ENCODE data around the gene TBR1. TPM values are rescaled to one million over a fixed set of nuclear protein-coding genes. Genes with fewer than 3 reads are reported as not detected.

Gene TBR1
- total and polyA plus RNA-seq, 4 donors = under 0.01 TPM; not detected in 3

- Histone ChIP-seq H3K4me1 (ENCODE audit: control insufficient read depth in 4 of 4, insufficient read depth in 4 of 4, low read length in 3 of 4) (peaks cover 0 to 3% (median 2%) of the 10 kb centered on the region in 4 donors), H3K4me3 (ENCODE audit: low read depth in 1 of 3, low read length in 3 of 3) (no peak overlapping the region), H3K36me3 (ENCODE audit: control insufficient read depth in 4 of 4, insufficient read depth in 3 of 4, low read depth in 1 of 4, low read length in 3 of 4) (no peaks in the 10 kb centered on the region), H3K27me3 (ENCODE audit: control insufficient read depth in 4 of 4, insufficient read depth in 4 of 4, low read length in 3 of 4) (peaks cover 5 to 25% (median 17%) of the 10 kb centered on the region in 4 donors), H3K27ac (ENCODE audit: low read depth in 1 of 2, low read length in 2 of 2) (no peak overlapping the region), H3K9ac (ENCODE audit: low read depth in 1 of 2, low read length in 2 of 2) (no peak overlapping the region), H3K9me3 (ENCODE audit: control insufficient read depth in 4 of 4, low read length in 3 of 4) (peaks cover 0 to 8% (median 2%) of the 10 kb centered on the region in 4 donors)
- TF ChIP-seq NR2F2 (IDR thresholded peaks at IDR 0.05) (no peak), RAD21 (IDR thresholded peaks at IDR 0.05) (no peak), CTCF (IDR thresholded peaks at IDR 0.05; ENCODE audit: low read depth, low read length, missing input control) (no peak), YY1 (IDR thresholded peaks at IDR 0.05) (no peak), FOXA1 (IDR thresholded peaks at IDR 0.05) (no peak), TAF1 (conservative IDR thresholded peaks at IDR 0.05) (no peak), GABPA (IDR thresholded peaks at IDR 0.05 in 1 of 2, conservative IDR thresholded peaks at IDR 0.05 in 1 of 2) (no peak), ATF3 (IDR thresholded peaks at IDR 0.05) (no peak), HNF4G (IDR thresholded peaks at IDR 0.05) (no peak), FOXA2 (IDR thresholded peaks at IDR 0.05) (no peak), RXRA (IDR thresholded peaks at IDR 0.05) (no peak)
- TF ChIP-seq, protein P1, sequence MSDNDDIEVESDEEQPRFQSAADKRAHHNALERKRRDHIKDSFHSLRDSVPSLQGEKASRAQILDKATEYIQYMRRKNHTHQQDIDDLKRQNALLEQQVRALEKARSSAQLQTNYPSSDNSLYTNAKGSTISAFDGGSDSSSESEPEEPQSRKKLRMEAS (IDR thresholded peaks at IDR 0.05) = no peak
- TF ChIP-seq, protein P2, sequence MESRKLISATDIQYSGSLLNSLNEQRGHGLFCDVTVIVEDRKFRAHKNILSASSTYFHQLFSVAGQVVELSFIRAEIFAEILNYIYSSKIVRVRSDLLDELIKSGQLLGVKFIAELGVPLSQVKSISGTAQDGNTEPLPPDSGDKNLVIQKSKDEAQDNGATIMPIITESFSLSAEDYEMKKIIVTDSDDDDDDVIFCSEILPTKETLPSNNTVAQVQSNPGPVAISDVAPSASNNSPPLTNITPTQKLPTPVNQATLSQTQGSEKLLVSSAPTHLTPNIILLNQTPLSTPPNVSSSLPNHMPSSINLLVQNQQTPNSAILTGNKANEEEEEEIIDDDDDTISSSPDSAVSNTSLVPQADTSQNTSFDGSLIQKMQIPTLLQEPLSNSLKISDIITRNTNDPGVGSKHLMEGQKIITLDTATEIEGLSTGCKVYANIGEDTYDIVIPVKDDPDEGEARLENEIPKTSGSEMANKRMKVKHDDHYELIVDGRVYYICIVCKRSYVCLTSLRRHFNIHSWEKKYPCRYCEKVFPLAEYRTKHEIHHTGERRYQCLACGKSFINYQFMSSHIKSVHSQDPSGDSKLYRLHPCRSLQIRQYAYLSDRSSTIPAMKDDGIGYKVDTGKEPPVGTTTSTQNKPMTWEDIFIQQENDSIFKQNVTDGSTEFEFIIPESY (IDR thresholded peaks at IDR 0.05) = no peak
- DNase-seq (ENCODE audit: low spot score) = no peak
- 72% methylated on average over 2 of the region's 2 CpGs for WGBS
Observed at GRCh38 chr2:161430386-161430785, 14.3 kb downstream of the TBR1 start.

DNA sequence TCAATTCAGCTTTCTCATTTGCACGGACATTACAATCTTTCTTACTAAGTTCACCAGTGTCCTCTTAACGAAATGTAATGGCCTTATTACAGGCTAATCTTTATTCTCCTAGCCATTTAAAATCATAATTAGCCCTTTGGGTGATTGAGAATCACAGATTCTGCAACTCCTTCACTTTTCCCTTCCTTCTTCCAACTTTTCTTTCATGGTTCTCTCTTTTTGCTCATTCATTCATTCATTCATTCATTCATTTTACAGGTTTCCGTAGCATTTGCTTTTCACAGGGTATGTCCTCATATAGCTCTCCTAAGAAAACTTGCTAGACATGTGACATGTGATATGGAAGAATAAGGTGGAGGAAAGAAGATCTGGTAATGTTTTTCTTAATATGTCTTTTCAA, 16.0 kb downstream of the TBR1 start:
- peaks cover 2 to 20% (median 10%) of the 10 kb centered on the region in 4 donors for H3K27me3 ChIP-seq (ENCODE audit: control insufficient read depth in 4 of 4, insufficient read depth in 4 of 4, low read length in 3 of 4)

More for the DNA sequence above, 16.0 kb downstream of the TBR1 start:
- TF ChIP-seq YY1 (IDR thresholded peaks at IDR 0.05) = no peak
- no peak for TF ChIP-seq CTCF (IDR thresholded peaks at IDR 0.05; ENCODE audit: low read depth, low read length, missing input control)
- TF ChIP-seq, protein P2 (IDR thresholded peaks at IDR 0.05) = no peak
- no peak for TF ChIP-seq FOXA2 (IDR thresholded peaks at IDR 0.05)
- TF ChIP-seq REST (IDR thresholded peaks at IDR 0.05) = no peak
- no peak for TF ChIP-seq RXRA (IDR thresholded peaks at IDR 0.05)
- TF ChIP-seq GABPA (IDR thresholded peaks at IDR 0.05 in 1 of 2, conservative IDR thresholded peaks at IDR 0.05 in 1 of 2) = no peak
- no peak for TF ChIP-seq HNF4G (IDR thresholded peaks at IDR 0.05)
- no peak for TF ChIP-seq HNF4A (conservative IDR thresholded peaks at IDR 0.05)
- TF ChIP-seq JUND (IDR thresholded peaks at IDR 0.05) = no peak
- no peaks in the 10 kb centered on the region for H3K36me3 ChIP-seq (ENCODE audit: control insufficient read depth in 4 of 4, insufficient read depth in 3 of 4, low read depth in 1 of 4, low read length in 3 of 4)
- 77% methylated on average over 3 of the region's 3 CpGs for WGBS
- no peak overlapping the region for H3K27ac ChIP-seq (ENCODE audit: low read depth in 1 of 2, low read length in 2 of 2)
- no peak overlapping the region for H3K9ac ChIP-seq (ENCODE audit: low read depth in 1 of 2, low read length in 2 of 2)
- peaks cover 0 to 3% (median 1%) of the 10 kb centered on the region in 4 donors for H3K9me3 ChIP-seq (ENCODE audit: control insufficient read depth in 4 of 4, low read length in 3 of 4)
- no peak overlapping the region for H3K4me3 ChIP-seq (ENCODE audit: low read depth in 1 of 3, low read length in 3 of 3)
- no peak for DNase-seq (ENCODE audit: low spot score)
- H3K4me1 ChIP-seq (ENCODE audit: control insufficient read depth in 4 of 4, insufficient read depth in 4 of 4, low read length in 3 of 4) = peaks cover 0 to 3% (median under 1%) of the 10 kb centered on the region in 4 donors

All from liver (tissue), 9 donors.